Panc1 (cell line): Measurements from ENCODE around the gene WASF3.

Source experiments
- CTCF ChIP-seq: fragments of 450-650 bp; IDR thresholded peaks from 2 replicates; pipeline ENCODE4 v1.5.1; 2017; ENCODE audit warnings: mild to moderate bottlenecking
- POLR2AphosphoS5 ChIP-seq: IDR thresholded peaks from 2 replicates; pipeline ENCODE4 v1.6.1; 2012; ENCODE audit warnings: mild to moderate bottlenecking, low read depth, low read length, moderate library complexity
- REST ChIP-seq, 2 experiments: IDR thresholded peaks; 2 replicates each; pipeline ENCODE4 v1.6.1; 2011 to 2012; ENCODE audit warnings: low read depth in 2 of 2, control low read depth in 1 of 2, low read length in 1 of 2, mild to moderate bottlenecking in 1 of 2, moderate library complexity in 1 of 2; ENCODE audit not compliant: insufficient read depth in 1 of 2
- SIN3A ChIP-seq: IDR thresholded peaks from 2 replicates; pipeline ENCODE4 v1.6.1; 2012; ENCODE audit warnings: low read depth, mild to moderate bottlenecking, low read length, moderate library complexity, borderline replicate concordance; ENCODE audit not compliant: insufficient read depth
- TCF7L2 ChIP-seq: IDR thresholded peaks from 2 replicates; pipeline ENCODE4 v1.6.1; 2011; ENCODE audit warnings: mild to moderate bottlenecking, low read depth, low read length, inconsistent platforms

- TF ChIP-seq POLR2AphosphoS5 (no peak), CTCF (no peak), REST (IDR thresholded peaks at IDR 0.05; ENCODE audit: insufficient read depth in 1 of 2, low read depth in 2 of 2, low read length in 1 of 2) (no peak), TCF7L2 (no peak), SIN3A (no peak)
These were observed 153.7 kb downstream of the WASF3 start for GRCh38 chr13:26711211-26711610.
